ACHN (cell line): ENCODE results near the gene CYREN.

Experiments used
- DNase-seq: peaks from one replicate; pipeline ENCODE4 v3.0.0-alpha.2; 2015
- in situ Hi-C: cut with HindIII; loops from 2 replicates; pipeline ENCODE4 v1.10.0; 2017; ENCODE audit warnings: low sequenced_read_pairs, low pct_ligation_motif_present, low pct_unique_long_range_greater_than_20kb

Gene CYREN

DNA sequence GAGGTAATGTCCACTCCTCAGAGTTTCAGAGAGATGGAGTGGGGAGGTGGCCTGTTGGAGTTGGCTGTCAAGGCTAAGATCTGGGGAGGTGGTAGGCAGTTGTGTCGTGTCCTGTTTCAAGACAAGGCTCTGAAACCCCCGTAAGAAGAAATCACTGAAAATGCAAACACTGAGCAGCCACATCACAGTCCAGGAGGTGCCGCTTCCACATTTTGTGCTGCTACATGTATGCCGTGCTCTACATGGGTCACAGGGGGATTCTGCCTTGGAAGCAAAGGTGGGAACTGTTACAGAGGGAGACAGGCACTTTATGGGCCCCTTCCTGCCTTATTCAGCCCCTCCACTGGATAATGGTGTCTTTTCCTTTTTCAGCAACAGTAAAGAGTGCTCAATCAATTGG, 28.9 kb upstream of the CYREN start:
- in situ Hi-C loops, result no loop called here
- no peak for DNase-seq

DNA sequence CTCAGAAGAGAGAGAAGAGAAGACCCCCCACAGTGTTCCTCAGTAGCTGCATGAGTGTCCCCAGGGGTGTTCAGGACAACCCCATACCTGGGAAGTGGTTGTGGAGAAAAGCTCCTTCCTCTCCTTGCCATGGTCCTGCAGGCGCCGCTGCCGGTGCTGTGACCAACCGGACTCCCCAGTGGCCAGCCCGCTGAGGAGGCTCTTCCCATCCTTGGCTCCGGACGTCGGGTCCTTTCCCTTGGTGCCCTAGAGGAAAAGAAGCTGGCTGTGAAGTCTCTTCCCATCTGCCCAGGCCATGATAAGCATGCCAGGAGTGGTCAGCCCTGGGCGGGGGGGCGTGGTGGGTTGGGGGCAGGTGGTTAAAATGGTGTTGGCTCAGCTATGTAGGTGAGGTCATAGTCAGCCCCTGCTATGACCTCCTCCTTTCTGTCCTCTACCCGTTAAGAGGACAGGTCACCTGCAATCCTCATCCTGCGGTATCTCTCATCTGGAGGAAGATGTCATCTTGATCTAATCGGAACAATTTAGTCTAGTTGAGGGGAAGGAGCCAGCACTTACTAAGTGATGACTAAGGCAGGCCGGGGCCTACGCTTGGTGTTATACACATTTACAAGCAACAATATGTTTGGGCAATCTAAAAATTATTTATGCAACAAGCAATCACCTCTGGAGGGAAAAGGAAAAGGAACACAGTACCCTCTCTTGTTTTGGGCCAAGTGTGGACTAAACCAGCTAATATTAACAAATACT, 27.6 kb upstream of the CYREN start:
- in situ Hi-C loops, result no loop called here
- DNase-seq, result no peak

DNA sequence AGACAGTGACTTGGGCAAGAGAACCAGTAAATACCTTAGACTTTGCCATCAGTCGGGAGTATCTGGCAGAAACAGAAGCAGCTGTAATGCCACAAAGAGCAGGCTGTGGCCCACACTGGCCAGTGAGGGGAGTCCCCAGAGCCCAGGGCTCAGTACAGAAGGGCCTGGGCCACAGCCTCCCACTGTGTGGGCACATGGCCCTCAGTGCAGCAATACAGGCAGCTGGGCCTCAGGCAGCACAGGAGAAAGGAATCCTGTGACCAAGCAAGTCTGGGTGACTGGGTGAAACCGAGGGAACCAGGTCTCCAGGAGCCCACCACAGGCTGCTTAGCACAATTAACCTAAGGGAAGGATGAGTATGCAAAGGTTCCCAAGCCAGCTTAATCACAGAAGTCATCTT, 26.8 kb upstream of the CYREN start:
- in situ Hi-C loops, result no loop called here
- no peak for DNase-seq

- no peak for DNase-seq
- in situ Hi-C loops, result no loop called here
These were observed 25.6 kb upstream of the CYREN start for GRCh38 chr7:135195968-135196629.

GRCh38 chr7:135195156-135195555, 24.6 kb upstream of the CYREN start:
- DNase-seq, result no peak
- in situ Hi-C loops, result no loop called here

GRCh38 chr7:135194494-135195095, 24.1 kb upstream of the CYREN start:
- in situ Hi-C loops, result no loop called here
- no peak for DNase-seq

GRCh38 chr7:135193615-135194081, 23.1 kb upstream of the CYREN start:
- in situ Hi-C loops, result no loop called here
- DNase-seq, result no peak

GRCh38 chr7:135192914-135193536, 22.5 kb upstream of the CYREN start:
- in situ Hi-C loops, result no loop called here
- no peak for DNase-seq

DNA sequence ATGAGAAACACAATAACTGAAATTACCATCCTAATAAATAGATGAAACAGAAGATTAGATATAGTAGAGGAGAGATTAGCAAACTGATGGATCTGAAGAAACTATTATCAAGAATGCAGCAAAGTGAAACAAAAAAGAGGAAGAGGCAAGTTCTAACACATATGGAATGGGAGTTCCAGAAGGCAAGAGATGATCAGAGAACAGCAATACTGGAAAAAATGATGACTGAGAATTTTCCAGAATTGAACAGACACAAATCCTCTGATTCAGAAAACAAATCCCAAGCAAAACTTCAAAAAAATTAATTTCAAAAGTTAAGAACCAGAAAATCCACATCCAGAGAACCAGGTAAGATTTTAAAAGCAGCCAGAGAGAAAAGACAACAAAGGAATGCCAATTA, 20.2 kb upstream of the CYREN start:
- DNase-seq, result no peak
- in situ Hi-C loops, result no loop called here

- in situ Hi-C loops, result no loop called here
- no peak for DNase-seq
These were observed 19.5 kb upstream of the CYREN start for GRCh38 chr7:135189961-135190360.

DNA sequence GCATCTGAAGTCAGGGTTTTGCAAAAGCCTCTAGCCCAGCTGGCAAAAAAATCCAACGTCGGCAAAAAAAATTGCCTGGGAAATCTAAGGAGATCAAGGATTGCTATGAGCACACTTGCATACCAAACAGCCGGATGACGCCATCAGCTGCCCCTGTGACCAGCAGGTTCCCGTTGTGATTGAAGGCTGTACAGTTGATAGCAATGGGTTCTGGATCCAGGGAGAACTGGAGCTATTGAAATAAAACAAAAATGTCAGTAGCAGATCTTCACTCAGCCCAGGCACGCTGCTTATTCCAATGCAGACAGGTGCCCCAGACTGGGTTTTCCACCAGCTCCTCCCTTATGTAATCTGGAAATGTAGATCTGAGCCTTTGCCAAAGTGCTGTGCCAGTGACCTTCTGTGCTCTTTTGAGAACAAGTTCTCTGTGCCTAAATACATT, 18.7 kb upstream of the CYREN start:
- in situ Hi-C loops, result no loop called here
- DNase-seq, result no peak

- no peak for DNase-seq
- in situ Hi-C loops, result no loop called here
These were observed 17.9 kb upstream of the CYREN start for GRCh38 chr7:135188298-135188984.

DNA sequence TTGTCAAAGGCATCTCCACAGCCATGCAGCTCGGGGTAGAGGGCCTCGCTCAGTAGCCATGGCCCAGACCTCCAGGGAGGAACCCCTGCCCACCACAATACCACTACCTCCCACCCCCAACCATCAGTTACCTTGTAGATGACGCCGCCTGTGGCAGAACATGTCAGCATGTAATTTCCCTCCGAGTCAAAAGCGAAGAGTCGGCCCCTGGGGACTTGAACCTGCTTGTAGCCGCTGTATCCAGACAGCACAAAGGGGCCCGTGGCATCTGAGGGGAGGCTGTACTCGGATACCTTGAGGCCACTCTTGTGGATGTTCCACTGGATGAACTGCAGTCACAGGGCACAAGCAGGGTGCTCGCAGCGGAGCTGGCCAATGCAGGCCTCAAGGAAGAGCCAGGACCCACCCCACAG, 16.3 kb upstream of the CYREN start:
- no peak for DNase-seq
- in situ Hi-C loops, result no loop called here

- in situ Hi-C loops, result no loop called here
- DNase-seq, result no peak
These were observed 15.7 kb upstream of the CYREN start for GRCh38 chr7:135186261-135186540.

DNA sequence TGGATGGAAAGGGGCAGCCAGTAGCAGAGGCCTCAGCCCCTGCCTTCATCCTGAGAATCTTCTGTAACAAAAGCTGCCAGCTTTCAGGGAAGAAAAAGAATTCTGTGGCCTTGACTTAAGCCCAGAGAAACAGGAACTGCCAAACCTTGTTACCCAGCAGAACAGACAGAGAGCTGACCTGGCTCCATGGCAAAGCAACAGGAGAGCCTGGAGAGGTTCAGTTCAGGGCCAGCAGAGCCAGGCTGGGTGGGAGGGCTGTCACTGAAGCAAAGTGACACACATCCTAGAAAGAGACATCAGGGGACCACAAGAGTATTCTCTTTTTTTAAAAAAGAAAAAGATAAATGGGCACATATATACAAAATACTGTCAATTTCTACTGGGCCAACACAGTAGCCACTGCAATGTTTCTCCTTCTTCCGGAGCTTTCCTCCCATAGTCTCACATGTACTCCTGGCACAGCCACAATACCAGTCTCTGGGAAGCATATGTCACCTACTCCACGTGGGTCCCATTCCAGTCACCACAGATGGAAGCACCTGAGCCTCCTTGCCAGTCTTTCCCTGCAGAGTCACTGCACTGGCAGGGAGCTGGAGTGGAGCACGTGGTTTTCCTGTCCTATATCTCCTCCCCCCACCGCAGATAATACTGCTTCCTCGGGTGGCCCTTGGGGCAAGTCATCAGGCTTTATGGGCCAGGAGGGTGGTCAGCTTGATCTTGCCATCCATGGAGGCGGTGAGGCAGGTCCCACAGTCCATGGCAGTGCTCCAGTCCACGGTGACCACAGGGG, 15.2 kb upstream of the CYREN start:
- in situ Hi-C loops, result no loop called here

GRCh38 chr7:135184254-135184841, 13.8 kb upstream of the CYREN start:
- in situ Hi-C loops, result no loop called here
- no peak for DNase-seq

More for the DNA sequence above, 15.2 kb upstream of the CYREN start:
- no peak for DNase-seq

- no peak for DNase-seq
- in situ Hi-C loops, result no loop called here
These were observed 13.0 kb upstream of the CYREN start for GRCh38 chr7:135183478-135183877.
